ENCODE results near the gene DPP9. TPM values are rescaled to one million over a fixed set of nuclear protein-coding genes. Genes with fewer than 3 reads are reported as not detected.

DPP9 gene
- total and polyA plus RNA-seq, 2 of the 13 experiments (the other 11 are each of a cell fraction or from before 2014, with no cell fraction given) = 8.4 to 25.8 TPM

- no peak for TF ChIP-seq ZNF337 (CRISPR knock-in tag; IDR thresholded peaks at IDR 0.05; ENCODE audit: borderline replicate concordance, low read depth)
- TF ChIP-seq ZNF12 (CRISPR knock-in tag; IDR thresholded peaks at IDR 0.05) = no peak
- no peak for TF ChIP-seq ZNF816 (CRISPR knock-in tag; IDR thresholded peaks at IDR 0.05; ENCODE audit: borderline replicate concordance)
- no peak for TF ChIP-seq RFX1 (IDR thresholded peaks at IDR 0.05)
- TF ChIP-seq E2F2 (CRISPR knock-in tag; IDR thresholded peaks at IDR 0.05; ENCODE audit: borderline replicate concordance) = no peak
- no peak for TF ChIP-seq ZSCAN5A (CRISPR knock-in tag; IDR thresholded peaks at IDR 0.05; ENCODE audit: borderline replicate concordance)
- TF ChIP-seq XBP1 (CRISPR knock-in tag; IDR thresholded peaks at IDR 0.05) = no peak
- no peak for TF ChIP-seq ZNF781 (CRISPR knock-in tag; IDR thresholded peaks at IDR 0.05; ENCODE audit: borderline replicate concordance, not compliant biosample characterization)
- no peak for TF ChIP-seq GTF2F1 (IDR thresholded peaks at IDR 0.05; ENCODE audit: low read length)
- TF ChIP-seq ZNF142 (CRISPR knock-in tag; IDR thresholded peaks at IDR 0.05) = no peak
- TF ChIP-seq ZNF780A (CRISPR knock-in tag; IDR thresholded peaks at IDR 0.05) = no peak
- no peak for TF ChIP-seq LRRFIP1 (CRISPR knock-in tag; conservative IDR thresholded peaks at IDR 0.05)
- no peak for TF ChIP-seq ZFP37 (CRISPR knock-in tag; IDR thresholded peaks at IDR 0.05; ENCODE audit: borderline replicate concordance)
- peak; percentile 23 for TF ChIP-seq YY1 (IDR thresholded peaks at IDR 0.05; ENCODE audit: insufficient read depth, insufficient replicate concordance, low read depth, low read length)
- no peak for TF ChIP-seq ZNF468 (CRISPR knock-in tag; IDR thresholded peaks at IDR 0.05)
- TF ChIP-seq ZNF713 (CRISPR knock-in tag; IDR thresholded peaks at IDR 0.05) = no peak
- TF ChIP-seq ZSCAN29 (CRISPR knock-in tag; conservative IDR thresholded peaks at IDR 0.05) = no peak
Measured at GRCh38 chr19:4633140-4633967, 90.3 kb downstream of the DPP9 start (continued).
